SK-N-SH treated with all-trans-retinoic acid at 6 μM for 48 hours (cell line): ENCODE measurements around the gene DBNDD1.
"Not testable (repeated sequence)": the region's sequence is repeated elsewhere in the genome, so short reads cannot be mapped to it uniquely, and the experiment has no call there.

Source experiments
- ATAC-seq: fragments of 200-7000 bp; cut with Tn5 transposase; 3 replicates; pipeline ENCODE4 v1.9.1; 2020; ENCODE audit warnings: mild to moderate bottlenecking, moderate library complexity
- ARNTL ChIP-seq: fragments of 450-650 bp; formaldehyde crosslinking; IDR thresholded peaks from 2 replicates; pipeline ENCODE4 v1.5.0; 2020; ENCODE audit warnings: low read depth, mild to moderate bottlenecking, moderate library complexity, borderline replicate concordance
- BACH2 ChIP-seq: fragments of 250-450 bp; sonication (Bioruptor Pico); IDR thresholded peaks from 2 replicates; pipeline ENCODE4 v1.9.0; 2021; ENCODE audit warnings: mild to moderate bottlenecking, borderline replicate concordance
- CSDC2 ChIP-seq: fragments of 250-450 bp; sonication (Bioruptor Pico); IDR thresholded peaks from 2 replicates; pipeline ENCODE4 v1.5.0; 2020; ENCODE audit warnings: mild to moderate bottlenecking, moderate library complexity
- CSRNP3 ChIP-seq: fragments of 250-450 bp; sonication (Bioruptor Pico); IDR thresholded peaks from 2 replicates; pipeline ENCODE4 v1.5.1; 2021; ENCODE audit warnings: mild to moderate bottlenecking, moderate library complexity
- ESRRG ChIP-seq: fragments of 250-450 bp; sonication (Bioruptor Pico); IDR thresholded peaks from 2 replicates; pipeline ENCODE4 v1.6.1; 2021; ENCODE audit warnings: mild to moderate bottlenecking
- GLIS3 ChIP-seq: fragments of 250-450 bp; sonication (Bioruptor Pico); IDR thresholded peaks from 2 replicates; pipeline ENCODE4 v1.5.0; 2020; ENCODE audit warnings: mild to moderate bottlenecking, moderate library complexity
- ISL1 ChIP-seq: fragments of 250-450 bp; sonication (Bioruptor Pico); IDR thresholded peaks from 2 replicates; pipeline ENCODE4 v2.1.2; 2022; ENCODE audit warnings: mild to moderate bottlenecking, moderate library complexity
- OSR1 ChIP-seq: fragments of 250-450 bp; sonication (Bioruptor Pico); IDR thresholded peaks from 2 replicates; pipeline ENCODE4 v1.8.0; 2022; ENCODE audit warnings: moderate library complexity, mild to moderate bottlenecking, inconsistent platforms
- PPARA ChIP-seq: fragments of 250-450 bp; sonication (Bioruptor Pico); IDR thresholded peaks from 2 replicates; pipeline ENCODE4 v1.5.0; 2020; ENCODE audit warnings: mild to moderate bottlenecking, borderline replicate concordance
- RARB ChIP-seq: fragments of 250-450 bp; sonication (Bioruptor Pico); IDR thresholded peaks from 2 replicates; pipeline ENCODE4 v1.8.0; 2021; ENCODE audit warnings: mild to moderate bottlenecking, moderate library complexity
- SNAI2 ChIP-seq: fragments of 250-450 bp; sonication (Bioruptor Pico); IDR thresholded peaks from 2 replicates; pipeline ENCODE4 v1.5.0; 2020; ENCODE audit warnings: mild to moderate bottlenecking, moderate library complexity
- TCF4 ChIP-seq: fragments of 250-450 bp; sonication (Bioruptor Pico); IDR thresholded peaks from 2 replicates; pipeline ENCODE4 v1.8.0; 2021; ENCODE audit warnings: mild to moderate bottlenecking, moderate library complexity, borderline replicate concordance
- TOX ChIP-seq: fragments of 250-450 bp; sonication (Bioruptor Pico); IDR thresholded peaks from 2 replicates; pipeline ENCODE4 v1.8.0; 2021; ENCODE audit warnings: mild to moderate bottlenecking, moderate library complexity, borderline replicate concordance
- TSHZ2 ChIP-seq: fragments of 250-450 bp; sonication (Bioruptor Pico); IDR thresholded peaks from 2 replicates; pipeline ENCODE4 v1.5.0; 2020; ENCODE audit warnings: mild to moderate bottlenecking, moderate library complexity
- ZC3H10 ChIP-seq: fragments of 250-450 bp; sonication (Bioruptor Pico); IDR thresholded peaks from 2 replicates; pipeline ENCODE4 v1.5.1; 2021; ENCODE audit warnings: mild to moderate bottlenecking, moderate library complexity
- ZFP3 ChIP-seq: fragments of 250-450 bp; sonication (Bioruptor Pico); IDR thresholded peaks from 2 replicates; pipeline ENCODE4 v1.5.0; 2020; ENCODE audit warnings: mild to moderate bottlenecking, moderate library complexity
- ZNF565 ChIP-seq: fragments of 450-650 bp; formaldehyde crosslinking; conservative IDR thresholded peaks from 2 replicates; pipeline ENCODE4 v1.5.0; 2020; ENCODE audit warnings: low read depth, mild to moderate bottlenecking, moderate library complexity
- ZNF70 ChIP-seq: fragments of 450-650 bp; formaldehyde crosslinking; IDR thresholded peaks from 2 replicates; pipeline ENCODE4 v1.5.0; 2020; ENCODE audit warnings: mild to moderate bottlenecking, moderate library complexity
- TF ChIP-seq, protein P1 (sequence below): fragments of 250-450 bp; sonication (Bioruptor Pico); IDR thresholded peaks from 2 replicates; pipeline ENCODE4 v1.5.1; 2020; ENCODE audit warnings: low read depth, mild to moderate bottlenecking, moderate library complexity
- TF ChIP-seq, protein P2 (sequence below): fragments of 250-450 bp; sonication (Bioruptor Pico); IDR thresholded peaks from 2 replicates; pipeline ENCODE4 v1.8.0; 2021; ENCODE audit warnings: low read depth, mild to moderate bottlenecking, moderate library complexity, borderline replicate concordance

Gene DBNDD1

DNA sequence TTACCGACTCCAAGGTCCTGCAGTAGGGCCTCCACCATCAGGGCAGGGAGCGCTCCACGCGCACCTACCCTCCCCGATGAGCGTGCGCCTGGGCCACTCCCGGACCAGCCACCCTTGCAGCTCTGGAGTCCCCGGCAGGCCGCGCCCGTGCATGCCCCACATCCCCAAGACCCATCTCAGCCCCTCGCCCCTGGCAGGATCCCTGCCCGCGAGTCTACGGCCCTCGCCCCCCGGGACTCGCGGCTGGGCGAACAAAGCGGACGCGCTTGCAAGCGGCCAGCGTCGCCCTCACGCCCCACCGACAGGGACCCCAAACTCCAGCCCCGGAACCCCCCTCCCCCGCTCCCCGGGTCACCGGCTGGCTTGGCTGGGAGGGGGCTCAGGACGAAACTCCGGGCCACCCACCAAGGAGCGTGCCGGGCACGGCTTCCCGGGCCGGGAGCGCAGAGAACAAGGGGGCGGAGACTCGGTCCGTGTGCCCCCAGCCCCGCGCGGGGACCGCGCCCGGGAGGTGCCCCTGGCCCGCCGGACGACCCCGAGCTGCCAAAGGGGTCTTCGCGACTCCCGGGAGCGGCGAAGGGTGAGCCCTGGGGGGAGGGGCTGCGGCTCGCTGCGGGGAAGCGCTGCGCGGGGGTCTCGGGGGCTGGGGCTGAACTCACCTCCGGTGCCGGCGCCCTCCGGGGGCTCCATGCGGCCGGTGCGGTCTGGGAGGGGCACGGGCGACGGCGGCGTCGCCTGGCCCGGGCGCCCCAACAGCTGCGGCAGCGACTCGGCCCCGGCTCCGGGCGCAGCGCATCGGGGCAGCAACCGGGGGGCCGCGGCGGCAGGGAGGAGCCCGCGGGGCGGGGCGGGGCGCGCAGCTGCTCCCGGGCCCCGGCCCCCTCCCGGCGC is at the start of gene DBNDD1:
Gene DBNDD1 (minus strand): TSS at position 805 of the 891 bp plus-strand sequence. CDS start 115 bp downstream, at position 690.
- ATAC-seq: peak; percentile 41
- TF ChIP-seq ZFP3: peak; percentile 90
- TF ChIP-seq, protein P1, sequence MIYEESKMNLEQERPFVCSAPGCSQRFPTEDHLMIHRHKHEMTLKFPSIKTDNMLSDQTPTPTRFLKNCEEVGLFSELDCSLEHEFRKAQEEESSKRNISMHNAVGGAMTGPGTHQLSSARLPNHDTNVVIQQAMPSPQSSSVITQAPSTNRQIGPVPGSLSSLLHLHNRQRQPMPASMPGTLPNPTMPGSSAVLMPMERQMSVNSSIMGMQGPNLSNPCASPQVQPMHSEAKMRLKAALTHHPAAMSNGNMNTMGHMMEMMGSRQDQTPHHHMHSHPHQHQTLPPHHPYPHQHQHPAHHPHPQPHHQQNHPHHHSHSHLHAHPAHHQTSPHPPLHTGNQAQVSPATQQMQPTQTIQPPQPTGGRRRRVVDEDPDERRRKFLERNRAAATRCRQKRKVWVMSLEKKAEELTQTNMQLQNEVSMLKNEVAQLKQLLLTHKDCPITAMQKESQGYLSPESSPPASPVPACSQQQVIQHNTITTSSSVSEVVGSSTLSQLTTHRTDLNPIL (CRISPR knock-in tag): no peak

DNA sequence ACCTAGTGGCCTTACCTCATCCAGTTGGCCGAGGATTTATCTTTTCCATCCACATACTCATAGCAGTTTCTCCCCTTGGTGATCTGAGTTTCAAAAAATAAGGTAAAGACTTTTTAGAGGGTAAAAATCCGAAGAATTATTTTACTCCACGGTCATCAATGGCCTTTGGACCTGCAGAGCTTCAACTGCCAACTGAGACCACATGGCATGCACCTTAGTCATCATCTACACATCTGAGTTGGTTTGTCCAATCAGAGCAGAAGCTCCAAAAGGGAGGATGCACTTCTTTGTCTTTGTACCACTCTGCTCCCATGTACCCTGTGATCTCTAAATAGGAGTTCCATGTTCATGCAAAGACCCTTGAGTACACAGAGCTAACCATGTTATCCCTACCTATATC is 42.2 kb upstream of the DBNDD1 start:
- no peak for TF ChIP-seq ESRRG
- TF ChIP-seq ZNF565: no peak
- TF ChIP-seq, protein P1 (CRISPR knock-in tag): no peak
- no peak for TF ChIP-seq TCF4 (CRISPR knock-in tag)
- TF ChIP-seq OSR1 (CRISPR knock-in tag): no peak
- TF ChIP-seq, protein P2, sequence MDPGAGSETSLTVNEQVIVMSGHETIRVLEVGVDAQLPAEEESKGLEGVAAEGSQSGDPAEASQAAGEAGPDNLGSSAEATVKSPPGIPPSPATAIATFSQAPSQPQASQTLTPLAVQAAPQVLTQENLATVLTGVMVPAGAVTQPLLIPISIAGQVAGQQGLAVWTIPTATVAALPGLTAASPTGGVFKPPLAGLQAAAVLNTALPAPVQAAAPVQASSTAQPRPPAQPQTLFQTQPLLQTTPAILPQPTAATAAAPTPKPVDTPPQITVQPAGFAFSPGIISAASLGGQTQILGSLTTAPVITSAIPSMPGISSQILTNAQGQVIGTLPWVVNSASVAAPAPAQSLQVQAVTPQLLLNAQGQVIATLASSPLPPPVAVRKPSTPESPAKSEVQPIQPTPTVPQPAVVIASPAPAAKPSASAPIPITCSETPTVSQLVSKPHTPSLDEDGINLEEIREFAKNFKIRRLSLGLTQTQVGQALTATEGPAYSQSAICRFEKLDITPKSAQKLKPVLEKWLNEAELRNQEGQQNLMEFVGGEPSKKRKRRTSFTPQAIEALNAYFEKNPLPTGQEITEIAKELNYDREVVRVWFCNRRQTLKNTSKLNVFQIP (CRISPR knock-in tag): no peak
- no peak for TF ChIP-seq ARNTL (CRISPR knock-in tag)
- no peak for TF ChIP-seq SNAI2 (CRISPR knock-in tag)
- no peak for TF ChIP-seq GLIS3 (CRISPR knock-in tag)
- TF ChIP-seq RARB: no peak
- no peak for TF ChIP-seq BACH2 (CRISPR knock-in tag)
- no peak for TF ChIP-seq ZFP3
- TF ChIP-seq ISL1 (CRISPR knock-in tag): no peak
- TF ChIP-seq PPARA: no peak
- no peak for TF ChIP-seq CSRNP3 (CRISPR knock-in tag)

GRCh38 chr16:90057738-90058173 is 38.5 kb upstream of the DBNDD1 start:
- ATAC-seq: no peak; the same call in 2 of the 3 replicates
- TF ChIP-seq OSR1 (CRISPR knock-in tag): no peak
- no peak for TF ChIP-seq SNAI2 (CRISPR knock-in tag)
- no peak for TF ChIP-seq ZNF70 (CRISPR knock-in tag)
- TF ChIP-seq, protein P1 (CRISPR knock-in tag): no peak
- TF ChIP-seq ZFP3: no peak
- TF ChIP-seq ZNF565: no peak
- no peak for TF ChIP-seq TCF4 (CRISPR knock-in tag)
- TF ChIP-seq ESRRG: no peak
- no peak for TF ChIP-seq PPARA
- TF ChIP-seq TSHZ2 (CRISPR knock-in tag): no peak
- no peak for TF ChIP-seq CSRNP3 (CRISPR knock-in tag)
- no peak for TF ChIP-seq TOX (CRISPR knock-in tag)
- no peak for TF ChIP-seq RARB
- no peak for TF ChIP-seq ARNTL (CRISPR knock-in tag)
- TF ChIP-seq CSDC2 (CRISPR knock-in tag): no peak
- TF ChIP-seq, protein P2 (CRISPR knock-in tag): no peak
- no peak for TF ChIP-seq ZC3H10 (CRISPR knock-in tag)

More for the DNA sequence above, 42.2 kb upstream of the DBNDD1 start:
- no peak for ATAC-seq

DNA sequence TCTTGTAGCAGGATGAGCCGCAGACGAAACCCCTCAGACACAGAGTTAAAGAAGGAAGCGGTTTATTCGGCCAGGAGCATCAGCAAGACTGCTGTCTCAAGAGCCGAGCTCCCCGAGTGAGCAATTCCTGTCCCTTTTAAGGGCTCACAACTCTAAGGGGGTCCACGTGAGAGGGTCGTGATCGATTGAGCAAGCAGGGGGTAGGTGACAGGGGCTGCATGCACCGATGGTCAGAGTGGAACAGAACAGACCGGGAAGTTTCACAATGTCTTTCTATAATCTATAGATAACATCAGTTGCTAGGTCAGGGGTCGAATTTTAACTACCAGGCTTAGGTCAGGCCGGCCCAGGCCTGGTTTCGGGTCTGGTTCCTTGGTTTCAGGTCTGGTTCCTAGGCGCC is 37.3 kb upstream of the DBNDD1 start:
- ATAC-seq: not testable (repeated sequence)
